HL-60 (cell line): ENCODE results near the gene SUN1.

Experiments
- GABPA ChIP-seq: IDR thresholded peaks from 2 replicates; pipeline ENCODE4 v1.6.1; 2012; ENCODE audit warnings: low read depth
- POLR2AphosphoS5 ChIP-seq: IDR thresholded peaks from 2 replicates; pipeline ENCODE4 v1.6.1; 2012; ENCODE audit warnings: low read depth
- TF ChIP-seq, protein P1 (sequence below): IDR thresholded peaks from one replicate; pipeline ENCODE4 v1.5.1; 2011; ENCODE audit warnings: low read length, control low read depth, inconsistent platforms; ENCODE audit not compliant: insufficient read depth
- TF ChIP-seq, protein P2 (sequence below): IDR thresholded peaks from 2 replicates; pipeline ENCODE4 v1.6.1; 2012; ENCODE audit warnings: low read depth; ENCODE audit not compliant: insufficient replicate concordance

DNA sequence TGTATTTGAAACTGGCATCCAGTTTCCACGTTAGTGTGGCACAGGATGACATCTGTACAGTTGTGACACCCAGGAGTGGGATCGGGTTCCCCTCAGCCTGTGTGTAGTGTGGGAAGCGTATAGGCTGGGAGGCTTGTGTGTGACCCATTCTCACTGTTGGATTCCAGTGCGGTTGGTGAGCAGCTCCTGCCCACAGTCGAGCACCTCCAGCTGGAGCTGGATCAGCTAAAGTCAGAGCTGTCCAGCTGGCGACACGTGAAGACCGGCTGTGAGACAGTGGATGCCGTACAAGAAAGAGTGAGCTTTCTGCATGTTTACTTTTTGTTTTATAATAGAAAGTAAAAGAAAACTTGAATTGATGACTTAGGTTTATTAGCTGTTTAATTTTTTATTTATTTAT, 25.4 kb downstream of the SUN1 start:
- TF ChIP-seq, protein P1, sequence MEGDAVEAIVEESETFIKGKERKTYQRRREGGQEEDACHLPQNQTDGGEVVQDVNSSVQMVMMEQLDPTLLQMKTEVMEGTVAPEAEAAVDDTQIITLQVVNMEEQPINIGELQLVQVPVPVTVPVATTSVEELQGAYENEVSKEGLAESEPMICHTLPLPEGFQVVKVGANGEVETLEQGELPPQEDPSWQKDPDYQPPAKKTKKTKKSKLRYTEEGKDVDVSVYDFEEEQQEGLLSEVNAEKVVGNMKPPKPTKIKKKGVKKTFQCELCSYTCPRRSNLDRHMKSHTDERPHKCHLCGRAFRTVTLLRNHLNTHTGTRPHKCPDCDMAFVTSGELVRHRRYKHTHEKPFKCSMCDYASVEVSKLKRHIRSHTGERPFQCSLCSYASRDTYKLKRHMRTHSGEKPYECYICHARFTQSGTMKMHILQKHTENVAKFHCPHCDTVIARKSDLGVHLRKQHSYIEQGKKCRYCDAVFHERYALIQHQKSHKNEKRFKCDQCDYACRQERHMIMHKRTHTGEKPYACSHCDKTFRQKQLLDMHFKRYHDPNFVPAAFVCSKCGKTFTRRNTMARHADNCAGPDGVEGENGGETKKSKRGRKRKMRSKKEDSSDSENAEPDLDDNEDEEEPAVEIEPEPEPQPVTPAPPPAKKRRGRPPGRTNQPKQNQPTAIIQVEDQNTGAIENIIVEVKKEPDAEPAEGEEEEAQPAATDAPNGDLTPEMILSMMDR = no peak
- TF ChIP-seq GABPA (no peak), POLR2AphosphoS5 (no peak)
- TF ChIP-seq, protein P2, sequence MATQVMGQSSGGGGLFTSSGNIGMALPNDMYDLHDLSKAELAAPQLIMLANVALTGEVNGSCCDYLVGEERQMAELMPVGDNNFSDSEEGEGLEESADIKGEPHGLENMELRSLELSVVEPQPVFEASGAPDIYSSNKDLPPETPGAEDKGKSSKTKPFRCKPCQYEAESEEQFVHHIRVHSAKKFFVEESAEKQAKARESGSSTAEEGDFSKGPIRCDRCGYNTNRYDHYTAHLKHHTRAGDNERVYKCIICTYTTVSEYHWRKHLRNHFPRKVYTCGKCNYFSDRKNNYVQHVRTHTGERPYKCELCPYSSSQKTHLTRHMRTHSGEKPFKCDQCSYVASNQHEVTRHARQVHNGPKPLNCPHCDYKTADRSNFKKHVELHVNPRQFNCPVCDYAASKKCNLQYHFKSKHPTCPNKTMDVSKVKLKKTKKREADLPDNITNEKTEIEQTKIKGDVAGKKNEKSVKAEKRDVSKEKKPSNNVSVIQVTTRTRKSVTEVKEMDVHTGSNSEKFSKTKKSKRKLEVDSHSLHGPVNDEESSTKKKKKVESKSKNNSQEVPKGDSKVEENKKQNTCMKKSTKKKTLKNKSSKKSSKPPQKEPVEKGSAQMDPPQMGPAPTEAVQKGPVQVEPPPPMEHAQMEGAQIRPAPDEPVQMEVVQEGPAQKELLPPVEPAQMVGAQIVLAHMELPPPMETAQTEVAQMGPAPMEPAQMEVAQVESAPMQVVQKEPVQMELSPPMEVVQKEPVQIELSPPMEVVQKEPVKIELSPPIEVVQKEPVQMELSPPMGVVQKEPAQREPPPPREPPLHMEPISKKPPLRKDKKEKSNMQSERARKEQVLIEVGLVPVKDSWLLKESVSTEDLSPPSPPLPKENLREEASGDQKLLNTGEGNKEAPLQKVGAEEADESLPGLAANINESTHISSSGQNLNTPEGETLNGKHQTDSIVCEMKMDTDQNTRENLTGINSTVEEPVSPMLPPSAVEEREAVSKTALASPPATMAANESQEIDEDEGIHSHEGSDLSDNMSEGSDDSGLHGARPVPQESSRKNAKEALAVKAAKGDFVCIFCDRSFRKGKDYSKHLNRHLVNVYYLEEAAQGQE = no peak
